ENCODE measurements around the gene TRAPPC12.
A peak's percentile ranks its signal among the peaks of the same experiment; 100 is the strongest.

Gene TRAPPC12

DNA sequence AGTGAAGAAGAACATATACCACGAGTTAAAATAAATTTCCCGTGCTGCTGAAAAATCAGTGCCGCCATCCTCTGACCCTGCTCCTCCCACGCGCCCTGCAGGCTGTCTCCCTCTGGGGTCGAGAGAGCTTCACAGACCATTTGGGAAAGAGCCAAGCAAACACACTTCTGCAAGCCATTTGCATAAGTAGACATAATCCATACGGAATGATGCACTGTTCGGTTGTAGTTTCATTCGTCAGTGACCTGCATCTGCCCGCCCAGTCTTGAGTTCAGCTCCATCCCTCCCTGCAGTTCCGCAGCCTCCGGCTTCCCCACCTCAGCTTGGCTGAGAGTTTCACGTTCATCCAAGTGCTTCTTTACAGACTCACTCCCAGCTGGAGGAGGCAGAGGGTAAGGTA lies 69.6 kb downstream of the TRAPPC12 start:
- Histone ChIP-seq H3K4me3 (ENCODE audit: severe bottlenecking) (no peak overlapping the region), H3K4me1 (ENCODE audit: insufficient read depth, poor library complexity, severe bottlenecking) (no peaks in the 10 kb centered on the region), H3K27ac (ENCODE audit: poor library complexity, severe bottlenecking) (no peak overlapping the region), H3K36me3 (ENCODE audit: low read depth) (peaks cover 36% of the 10 kb centered on the region), H3K27me3 (ENCODE audit: insufficient read depth, poor library complexity, severe bottlenecking) (no peaks in the 10 kb centered on the region), H3K9me3 (ENCODE audit: severe bottlenecking) (no peaks in the 10 kb centered on the region)
- ATAC-seq (ENCODE audit: low read depth) (no peak), DNase-seq (ENCODE audit: low spot score) (no peak)
- no peak for TF ChIP-seq CTCF (IDR thresholded peaks at IDR 0.05; ENCODE audit: poor library complexity, severe bottlenecking)

DNA sequence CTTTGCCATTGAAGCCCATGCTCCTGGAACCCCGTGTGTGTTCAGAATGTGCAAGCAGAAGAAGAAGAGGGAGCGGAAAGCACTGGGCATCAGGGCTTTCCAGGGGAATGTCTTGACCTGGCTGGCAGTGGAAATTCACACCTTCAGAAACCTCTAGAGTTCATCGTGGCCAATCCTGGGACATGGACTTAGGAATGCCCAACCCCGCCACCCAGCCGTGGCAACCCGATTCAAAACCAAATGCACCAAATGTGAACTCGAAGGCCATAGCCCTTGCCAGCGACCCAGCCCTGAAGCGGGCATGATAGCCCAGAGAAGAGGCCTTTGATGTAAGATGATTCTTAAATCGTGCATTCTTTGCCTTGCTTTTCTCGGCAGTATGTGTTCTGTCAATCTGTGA lies 70.4 kb downstream of the TRAPPC12 start:
- Histone ChIP-seq H3K4me3 (ENCODE audit: severe bottlenecking) (no peak overlapping the region), H3K9me3 (ENCODE audit: severe bottlenecking) (no peaks in the 10 kb centered on the region), H3K27ac (ENCODE audit: poor library complexity, severe bottlenecking) (no peak overlapping the region), H3K4me1 (ENCODE audit: insufficient read depth, poor library complexity, severe bottlenecking) (no peaks in the 10 kb centered on the region), H3K27me3 (ENCODE audit: insufficient read depth, poor library complexity, severe bottlenecking) (no peaks in the 10 kb centered on the region), H3K36me3 (ENCODE audit: low read depth) (peaks cover 29% of the 10 kb centered on the region)
- DNase-seq (ENCODE audit: low spot score), result no peak
- no peak for ATAC-seq (ENCODE audit: low read depth)
- no peak for TF ChIP-seq CTCF (IDR thresholded peaks at IDR 0.05; ENCODE audit: poor library complexity, severe bottlenecking)

DNA sequence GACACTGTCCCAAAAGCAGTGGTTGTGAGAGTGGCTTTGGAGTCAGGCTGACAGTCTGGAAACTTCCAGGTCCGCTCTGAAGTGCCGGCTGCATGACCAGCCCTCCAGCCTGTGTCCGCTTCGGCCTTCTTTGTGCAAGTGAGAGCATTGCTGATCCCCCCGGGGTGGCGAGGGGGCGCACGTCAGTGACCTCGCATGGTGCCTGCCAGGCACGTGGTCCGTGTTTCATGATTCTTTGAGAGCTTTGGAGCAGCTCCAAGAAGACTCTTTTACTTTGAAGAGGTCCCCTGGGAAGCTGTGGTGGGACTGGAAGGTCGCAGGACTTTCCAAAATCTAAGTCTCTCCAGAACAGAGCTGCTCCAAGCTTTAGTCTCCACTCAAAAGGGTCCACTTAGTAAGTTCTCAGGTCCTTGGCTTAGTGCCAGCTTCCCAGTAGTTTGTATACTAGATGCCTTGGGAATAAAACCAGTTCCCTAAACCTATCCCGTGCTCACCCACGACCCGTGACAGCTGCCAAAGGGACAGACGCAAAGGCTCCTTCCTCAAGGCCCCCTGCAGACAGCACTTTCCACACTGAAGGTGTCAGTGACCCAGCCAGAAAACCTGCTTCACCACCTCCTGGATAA lies 71.0 kb downstream of the TRAPPC12 start:
- H3K4me1 ChIP-seq (ENCODE audit: insufficient read depth, poor library complexity, severe bottlenecking), result no peaks in the 10 kb centered on the region
- peaks cover 23% of the 10 kb centered on the region for H3K36me3 ChIP-seq (ENCODE audit: low read depth)
- no peak for TF ChIP-seq CTCF (IDR thresholded peaks at IDR 0.05; ENCODE audit: poor library complexity, severe bottlenecking)
- H3K27ac ChIP-seq (ENCODE audit: poor library complexity, severe bottlenecking), result no peak overlapping the region
- ATAC-seq (ENCODE audit: low read depth), result no peak
- H3K27me3 ChIP-seq (ENCODE audit: insufficient read depth, poor library complexity, severe bottlenecking), result no peaks in the 10 kb centered on the region
- no peaks in the 10 kb centered on the region for H3K9me3 ChIP-seq (ENCODE audit: severe bottlenecking)
- no peak for DNase-seq (ENCODE audit: low spot score)
- H3K4me3 ChIP-seq (ENCODE audit: severe bottlenecking), result no peak overlapping the region

- H3K9me3 ChIP-seq (ENCODE audit: severe bottlenecking), result no peaks in the 10 kb centered on the region
- no peak for TF ChIP-seq CTCF (IDR thresholded peaks at IDR 0.05; ENCODE audit: poor library complexity, severe bottlenecking)
- H3K4me3 ChIP-seq (ENCODE audit: severe bottlenecking), result no peak overlapping the region
- no peaks in the 10 kb centered on the region for H3K4me1 ChIP-seq (ENCODE audit: insufficient read depth, poor library complexity, severe bottlenecking)
- no peak overlapping the region for H3K27ac ChIP-seq (ENCODE audit: poor library complexity, severe bottlenecking)
- no peak for DNase-seq (ENCODE audit: low spot score)
- no peak for ATAC-seq (ENCODE audit: low read depth)
- peaks cover 18% of the 10 kb centered on the region for H3K36me3 ChIP-seq (ENCODE audit: low read depth)
- no peaks in the 10 kb centered on the region for H3K27me3 ChIP-seq (ENCODE audit: insufficient read depth, poor library complexity, severe bottlenecking)
Observed at GRCh38 chr2:3451169-3451568, 71.7 kb downstream of the TRAPPC12 start.

- Histone ChIP-seq H3K9me3 (ENCODE audit: severe bottlenecking) (no peaks in the 10 kb centered on the region), H3K36me3 (ENCODE audit: low read depth) (peaks cover 16% of the 10 kb centered on the region), H3K4me3 (ENCODE audit: severe bottlenecking) (no peak overlapping the region), H3K4me1 (ENCODE audit: insufficient read depth, poor library complexity, severe bottlenecking) (no peaks in the 10 kb centered on the region), H3K27ac (ENCODE audit: poor library complexity, severe bottlenecking) (no peak overlapping the region), H3K27me3 (ENCODE audit: insufficient read depth, poor library complexity, severe bottlenecking) (no peaks in the 10 kb centered on the region)
- TF ChIP-seq CTCF (IDR thresholded peaks at IDR 0.05; ENCODE audit: poor library complexity, severe bottlenecking), result no peak
- peak; percentile 29 for DNase-seq (ENCODE audit: low spot score)
- ATAC-seq (ENCODE audit: low read depth), result no peak
Observed at GRCh38 chr2:3451926-3452671, 72.6 kb downstream of the TRAPPC12 start.
